ENCODE measurements around the gene TAGLN.

The TAGLN gene

GRCh38 chr11:117219001-117219400 is 19.8 kb downstream of the TAGLN start:
- no peak for DNase-seq (ENCODE audit: extremely low read depth, insufficient read length)
- peaks cover 58% of the 10 kb centered on the region for H3K36me3 ChIP-seq (ENCODE audit: control insufficient read depth, insufficient read depth, low read length)
- no peak for TF ChIP-seq CTCF (IDR thresholded peaks at IDR 0.05; ENCODE audit: insufficient read depth, low read length, poor library complexity, severe bottlenecking)
- no peak overlapping the region for H3K4me3 ChIP-seq (replicated peaks; ENCODE audit: low read depth, low read length)
- no peaks in the 10 kb centered on the region for H3K27me3 ChIP-seq (replicated peaks; ENCODE audit: control insufficient read depth, insufficient read depth, low read length)

GRCh38 chr11:117219455-117219854 is 20.3 kb downstream of the TAGLN start:
- Histone ChIP-seq H3K4me3 (replicated peaks; ENCODE audit: low read depth, low read length) (no peak overlapping the region), H3K27me3 (replicated peaks; ENCODE audit: control insufficient read depth, insufficient read depth, low read length) (no peaks in the 10 kb centered on the region), H3K36me3 (ENCODE audit: control insufficient read depth, insufficient read depth, low read length) (peaks cover 60% of the 10 kb centered on the region)
- TF ChIP-seq CTCF (IDR thresholded peaks at IDR 0.05; ENCODE audit: insufficient read depth, low read length, poor library complexity, severe bottlenecking), result no peak
- DNase-seq (ENCODE audit: extremely low read depth, insufficient read length), result no peak

GRCh38 chr11:117219995-117220394 is 20.8 kb downstream of the TAGLN start:
- no peak for DNase-seq (ENCODE audit: extremely low read depth, insufficient read length)
- no peaks in the 10 kb centered on the region for H3K27me3 ChIP-seq (replicated peaks; ENCODE audit: control insufficient read depth, insufficient read depth, low read length)
- no peak for TF ChIP-seq CTCF (IDR thresholded peaks at IDR 0.05; ENCODE audit: insufficient read depth, low read length, poor library complexity, severe bottlenecking)
- H3K4me3 ChIP-seq (replicated peaks; ENCODE audit: low read depth, low read length), result no peak overlapping the region
- H3K36me3 ChIP-seq (ENCODE audit: control insufficient read depth, insufficient read depth, low read length), result peaks cover 62% of the 10 kb centered on the region

GRCh38 chr11:117220568-117220967 is 21.4 kb downstream of the TAGLN start:
- no peaks in the 10 kb centered on the region for H3K27me3 ChIP-seq (replicated peaks; ENCODE audit: control insufficient read depth, insufficient read depth, low read length)
- DNase-seq (ENCODE audit: extremely low read depth, insufficient read length), result no peak
- H3K4me3 ChIP-seq (replicated peaks; ENCODE audit: low read depth, low read length), result no peak overlapping the region
- no peak for TF ChIP-seq CTCF (IDR thresholded peaks at IDR 0.05; ENCODE audit: insufficient read depth, low read length, poor library complexity, severe bottlenecking)
- peaks cover 62% of the 10 kb centered on the region for H3K36me3 ChIP-seq (ENCODE audit: control insufficient read depth, insufficient read depth, low read length)

- no peaks in the 10 kb centered on the region for H3K27me3 ChIP-seq (replicated peaks; ENCODE audit: control insufficient read depth, insufficient read depth, low read length)
- DNase-seq (ENCODE audit: extremely low read depth, insufficient read length), result no peak
- no peak overlapping the region for H3K4me3 ChIP-seq (replicated peaks; ENCODE audit: low read depth, low read length)
- no peak for TF ChIP-seq CTCF (IDR thresholded peaks at IDR 0.05; ENCODE audit: insufficient read depth, low read length, poor library complexity, severe bottlenecking)
- peaks cover 59% of the 10 kb centered on the region for H3K36me3 ChIP-seq (ENCODE audit: control insufficient read depth, insufficient read depth, low read length)
Measured at GRCh38 chr11:117220999-117221774, 22.0 kb downstream of the TAGLN start.
